Activated effector memory CD4-positive, alpha-beta T cell treated with anti-CD3 and anti-CD28 coated beads, Interleukin-2, amount 50 U/mL, for 16 hours (primary cell): Measurements from ENCODE around the gene GGT5.
"Not testable (repeated sequence)": the region's sequence is repeated elsewhere in the genome, so short reads cannot be mapped to it uniquely, and the experiment has no call there.

Experiments
- DNase-seq: peaks from one replicate; pipeline ENCODE4 v3.0.0-alpha.2; 2020

The GGT5 gene

GRCh38 chr22:24259459-24259858, 14.6 kb upstream of the GGT5 start:
- DNase-seq = peak; percentile 88

DNA sequence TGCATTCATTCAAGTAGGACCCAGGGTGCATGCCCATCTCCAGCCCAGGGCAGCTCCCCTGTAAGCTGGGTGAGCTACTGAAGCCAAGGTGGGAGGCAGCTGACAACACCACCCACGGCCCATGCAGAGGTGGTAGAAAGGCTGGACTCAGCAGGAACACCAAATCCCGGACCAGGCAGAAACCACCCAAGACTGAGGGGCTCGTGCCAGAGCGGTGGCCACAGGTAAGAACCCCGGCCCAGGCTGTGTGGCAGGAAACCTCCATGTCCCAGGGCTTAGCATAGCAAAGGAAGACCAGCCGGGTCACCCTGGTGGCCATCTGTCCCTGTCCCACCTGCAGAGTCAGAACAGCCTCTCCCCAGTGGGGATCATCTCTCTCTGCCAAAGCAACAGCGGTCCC, 11.9 kb upstream of the GGT5 start:
- not testable (repeated sequence) for DNase-seq

- not testable (repeated sequence) for DNase-seq
Observed at GRCh38 chr22:24256136-24256535, 11.3 kb upstream of the GGT5 start.

- DNase-seq = not testable (repeated sequence)
Observed at GRCh38 chr22:24253126-24253525, 8.2 kb upstream of the GGT5 start.

DNA sequence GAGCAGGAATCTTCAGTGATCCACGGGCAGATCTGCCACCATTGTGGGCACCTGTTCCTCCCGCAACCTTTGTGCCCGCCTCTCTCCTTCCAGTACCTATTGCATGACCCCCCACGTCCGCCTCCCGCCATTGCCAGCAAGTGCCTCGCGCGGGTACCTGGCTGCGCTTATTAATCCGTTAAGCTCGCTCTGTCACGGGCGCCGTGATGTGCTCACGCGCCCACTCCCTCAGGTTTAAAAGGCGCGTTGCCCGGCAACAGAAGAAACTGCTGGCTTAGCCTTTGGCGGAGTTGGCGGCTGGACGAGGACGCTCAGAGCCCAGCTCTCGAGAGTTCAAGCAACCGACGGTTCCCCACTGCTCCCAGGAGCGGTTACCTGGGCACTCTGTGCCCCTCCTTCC, 6.4 kb upstream of the GGT5 start:
- DNase-seq = not testable (repeated sequence)

- not testable (repeated sequence) for DNase-seq
Observed at GRCh38 chr22:24249413-24249812, 4.5 kb upstream of the GGT5 start.

GRCh38 chr22:24248611-24249010, 3.7 kb upstream of the GGT5 start:
- DNase-seq = not testable (repeated sequence)

GRCh38 chr22:24247564-24248344, 2.9 kb upstream of the GGT5 start:
- peak; percentile 80 for DNase-seq

- DNase-seq = no peak
Observed at GRCh38 chr22:24247011-24247507, 2.2 kb upstream of the GGT5 start.

DNA sequence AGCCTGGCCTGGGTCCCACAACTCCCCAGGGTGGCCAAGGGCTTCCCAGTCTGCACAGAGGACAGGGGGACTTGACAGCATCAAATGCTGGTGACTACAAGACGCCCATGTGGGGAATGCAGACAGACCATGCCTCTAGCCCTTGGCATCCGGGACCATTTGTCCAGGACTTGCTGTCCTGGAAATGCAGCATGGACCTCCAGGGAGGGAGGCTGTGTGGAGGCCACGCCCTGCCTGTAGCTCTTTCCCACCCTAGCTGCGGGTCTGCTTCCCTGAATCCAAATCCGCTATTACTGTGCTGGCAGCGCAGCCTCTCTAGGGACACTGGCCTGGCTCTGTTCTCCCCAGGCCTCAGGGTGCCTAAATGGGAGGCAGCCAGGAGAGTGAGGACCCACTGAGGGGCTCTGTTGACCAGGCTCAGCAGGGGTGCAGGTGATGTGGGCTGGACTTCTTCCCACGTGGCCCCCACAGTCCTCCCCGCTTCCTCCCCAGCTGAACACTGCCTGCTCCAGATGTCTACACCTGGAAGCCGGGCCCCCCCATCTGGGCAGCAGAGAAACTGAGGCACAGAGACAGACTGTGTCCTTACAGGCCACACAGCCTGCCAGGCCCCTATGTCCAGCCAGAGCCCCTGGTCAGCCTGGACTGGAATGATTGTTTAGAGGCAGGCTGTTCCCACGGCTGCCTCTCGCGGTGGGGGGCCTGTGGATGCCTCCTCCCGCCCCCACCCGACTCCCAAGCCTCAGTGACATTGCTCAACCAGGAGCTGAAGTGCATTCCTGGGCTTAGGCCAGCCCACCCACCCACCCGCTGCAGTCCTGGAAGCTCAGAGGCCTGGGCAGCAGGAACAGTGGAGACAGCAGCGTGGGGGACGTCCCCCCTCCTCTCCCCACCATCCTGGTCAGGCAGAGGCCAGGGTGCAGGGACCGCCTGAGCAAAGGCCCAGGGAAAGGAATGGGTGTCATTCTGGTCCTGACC, 991 bp upstream of the GGT5 start:
- not testable (repeated sequence) for DNase-seq

DNA sequence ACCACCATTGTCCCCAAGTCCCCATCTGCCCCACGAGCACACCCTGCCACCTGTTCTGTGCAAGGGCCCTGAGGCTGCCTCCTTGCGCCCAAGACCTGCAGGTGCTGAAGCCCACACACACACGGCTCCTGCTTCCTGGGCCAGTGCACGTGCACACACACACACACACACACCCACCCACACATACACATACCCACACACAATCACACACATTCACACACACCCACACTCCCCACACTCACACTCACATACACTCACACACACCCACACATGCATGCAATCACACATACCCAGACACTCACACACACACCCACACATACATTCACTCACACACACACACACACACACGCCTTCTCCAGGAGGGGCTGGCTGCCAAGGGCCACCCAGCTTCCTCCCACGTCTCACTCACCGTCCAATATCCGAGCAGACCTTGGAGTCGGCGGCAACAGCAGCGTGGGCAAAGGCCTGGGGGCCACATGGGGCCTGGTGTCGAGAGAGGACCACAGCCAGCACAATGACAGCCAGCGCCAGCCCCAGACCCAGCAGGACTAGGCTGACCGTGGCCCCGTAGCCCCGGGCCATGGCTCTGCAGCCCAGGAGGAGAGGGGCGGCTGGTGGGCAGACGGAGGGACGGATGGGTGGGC, 616 bp downstream of the GGT5 start:
- DNase-seq = no peak

DNA sequence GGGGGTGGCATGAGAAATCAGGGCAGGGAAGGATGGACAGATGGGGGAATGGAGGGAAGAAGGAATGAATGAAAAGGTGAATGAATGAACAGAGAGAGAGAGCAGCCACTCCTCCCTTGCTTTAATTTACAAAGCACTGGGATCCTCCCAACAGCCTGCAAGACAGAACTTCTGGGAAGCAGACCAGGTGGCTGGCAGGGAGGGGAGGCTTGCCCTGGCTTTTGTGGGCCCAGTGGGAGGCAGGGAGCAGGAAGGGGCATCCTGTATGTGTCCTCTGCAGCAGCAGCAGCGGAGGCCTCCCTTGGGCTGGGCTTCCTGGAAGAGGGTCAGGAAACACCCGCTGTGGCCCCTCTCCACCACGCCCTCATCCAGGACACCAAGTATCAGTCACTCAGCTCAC, 1.5 kb downstream of the GGT5 start:
- DNase-seq = not testable (repeated sequence)

DNA sequence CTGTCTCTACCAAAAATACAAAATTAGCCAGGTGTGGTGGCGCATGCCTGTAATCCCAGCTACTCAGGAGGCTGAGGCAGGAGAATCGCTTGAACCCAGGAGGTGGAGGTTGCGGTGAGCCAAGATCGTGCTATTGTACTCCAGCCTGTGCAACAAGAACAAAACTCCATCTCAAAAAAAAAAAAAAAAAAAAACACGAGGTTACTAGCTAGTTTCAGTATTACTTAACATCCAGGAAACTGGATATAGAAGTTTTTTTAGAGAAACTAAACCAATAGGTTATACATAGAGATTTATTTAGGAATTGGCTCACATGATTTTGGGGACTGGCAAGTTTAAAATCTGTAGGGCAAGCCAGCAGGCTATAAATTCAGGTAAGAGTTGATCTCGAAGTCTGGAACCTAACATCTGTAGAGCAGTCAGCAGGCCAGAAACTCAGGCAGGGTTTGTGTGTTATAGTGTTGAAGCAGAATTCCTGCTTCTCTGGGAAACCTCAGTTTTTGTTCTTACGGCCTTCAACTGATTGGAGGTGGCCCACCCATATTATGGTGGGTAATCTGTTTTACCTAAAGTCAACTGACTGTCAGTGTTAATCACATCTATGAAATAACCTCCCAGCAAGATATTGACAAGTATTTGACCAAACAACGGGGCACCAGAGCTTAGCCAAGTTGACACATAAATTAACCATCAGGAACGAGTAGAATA, 3.7 kb downstream of the GGT5 start:
- DNase-seq = not testable (repeated sequence)

- DNase-seq = no peak
Observed at GRCh38 chr22:24240381-24240780, 4.5 kb downstream of the GGT5 start.

DNA sequence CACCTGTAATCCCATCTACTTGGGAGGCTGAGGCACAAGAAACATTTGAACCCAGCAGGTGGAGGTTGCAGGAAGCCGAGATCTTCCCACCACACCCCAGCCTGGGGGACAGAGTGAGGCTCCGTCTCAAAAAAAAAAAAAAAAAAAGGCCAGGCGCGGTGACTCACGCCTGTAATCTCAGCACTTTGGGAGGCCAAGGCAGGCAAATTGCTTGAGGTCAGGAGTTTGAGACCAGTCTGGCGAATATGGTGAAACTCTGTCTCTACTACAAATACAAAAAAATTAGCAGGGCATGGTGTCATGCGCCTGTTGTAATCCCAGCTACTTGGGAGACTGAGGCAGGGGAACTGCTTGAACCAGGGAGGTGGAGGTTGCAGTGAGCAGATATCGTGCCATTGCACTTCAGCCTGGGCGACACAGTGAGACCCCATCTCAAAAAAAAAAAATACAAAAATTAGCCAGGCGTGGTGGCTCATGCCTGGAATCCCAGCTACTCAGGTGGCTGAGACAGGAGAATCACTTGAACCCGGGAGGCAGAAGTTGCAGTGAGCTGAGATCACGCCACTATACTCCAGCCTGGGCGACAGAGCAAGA, 6.7 kb downstream of the GGT5 start:
- DNase-seq = not testable (repeated sequence)

DNA sequence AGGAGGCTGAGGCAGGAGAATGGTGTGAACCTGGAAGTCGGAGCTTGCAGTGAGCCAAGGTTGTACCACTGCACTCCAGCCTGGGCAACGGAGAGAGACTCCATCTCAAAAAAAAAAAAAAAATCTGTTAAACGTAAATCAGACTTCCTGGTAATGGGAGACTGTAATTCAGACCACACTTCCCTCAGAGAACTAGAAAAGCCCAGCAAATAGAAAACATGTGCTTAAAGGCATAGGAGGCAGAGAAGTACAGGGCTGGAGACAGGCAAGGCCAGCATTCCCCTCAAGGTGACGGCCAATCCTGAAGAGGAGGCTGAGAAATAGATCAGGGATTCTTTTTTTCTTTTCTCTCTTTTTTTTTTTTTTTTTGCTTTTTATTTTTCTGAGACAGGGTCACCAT, 8.2 kb downstream of the GGT5 start:
- no peak for DNase-seq

GRCh38 chr22:24235315-24235714, 9.6 kb downstream of the GGT5 start:
- no peak for DNase-seq

DNA sequence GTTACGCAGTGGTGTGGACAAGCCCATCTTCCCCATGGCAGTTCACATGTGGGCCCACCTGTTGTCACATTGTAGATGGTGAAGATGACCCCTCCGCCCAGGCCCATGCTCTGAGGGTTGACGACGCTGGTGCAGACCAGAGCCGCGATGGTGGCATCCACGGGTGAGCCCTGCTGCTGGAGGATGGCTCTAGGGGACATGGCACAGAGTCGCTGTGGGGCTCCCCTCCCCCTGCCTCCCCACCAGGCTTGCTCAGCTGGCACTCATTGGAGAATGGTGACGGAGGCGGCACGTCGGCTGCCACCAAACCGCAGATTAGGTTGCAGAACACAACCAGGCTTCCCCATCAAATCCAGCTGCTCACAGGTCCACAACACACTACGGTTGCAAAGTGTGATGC, 11.1 kb downstream of the GGT5 start:
- DNase-seq = no peak

DNA sequence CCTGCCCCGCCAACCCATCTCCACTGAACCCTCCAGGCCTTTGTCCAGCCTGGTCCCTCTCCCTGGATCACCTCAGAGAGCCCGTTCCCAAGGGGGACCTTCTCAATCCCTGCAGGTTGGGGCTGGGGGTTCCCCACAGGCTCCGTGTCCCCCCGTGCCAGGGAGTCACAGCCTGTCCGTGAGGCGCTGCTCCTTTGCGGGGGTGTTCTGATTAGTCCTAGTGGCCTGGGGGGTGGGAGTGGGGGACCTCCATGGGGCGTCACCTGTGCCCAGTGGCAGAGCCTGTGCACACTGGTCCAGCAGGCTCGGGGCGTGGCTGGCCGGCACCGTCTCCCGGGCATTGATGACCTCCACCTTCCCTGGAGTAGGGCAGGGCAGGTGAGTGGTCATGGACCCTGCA, 11.6 kb downstream of the GGT5 start:
- DNase-seq = no peak

- no peak for DNase-seq
Observed at GRCh38 chr22:24232725-24233124, 12.2 kb downstream of the GGT5 start.

DNA sequence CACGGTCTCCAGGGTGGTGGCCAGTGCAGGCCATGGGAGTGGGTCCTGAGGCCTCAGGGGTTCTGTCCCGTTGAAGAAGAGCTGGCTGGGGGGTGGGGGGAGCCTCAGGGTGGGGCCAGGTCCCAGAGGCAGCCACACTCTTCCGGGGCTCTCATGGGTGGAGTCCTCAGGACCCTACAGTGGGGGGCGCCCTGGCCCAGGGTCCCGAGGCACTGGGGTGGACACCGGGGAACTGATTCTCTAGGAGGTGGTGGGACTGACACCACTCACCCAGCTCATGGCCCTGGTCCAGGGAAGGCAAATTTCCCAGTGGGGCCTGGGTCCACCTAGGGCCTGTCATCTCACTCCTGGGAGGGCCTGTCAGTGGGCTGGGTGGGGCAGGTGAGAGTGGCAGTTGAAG, 12.8 kb downstream of the GGT5 start:
- no peak for DNase-seq

DNA sequence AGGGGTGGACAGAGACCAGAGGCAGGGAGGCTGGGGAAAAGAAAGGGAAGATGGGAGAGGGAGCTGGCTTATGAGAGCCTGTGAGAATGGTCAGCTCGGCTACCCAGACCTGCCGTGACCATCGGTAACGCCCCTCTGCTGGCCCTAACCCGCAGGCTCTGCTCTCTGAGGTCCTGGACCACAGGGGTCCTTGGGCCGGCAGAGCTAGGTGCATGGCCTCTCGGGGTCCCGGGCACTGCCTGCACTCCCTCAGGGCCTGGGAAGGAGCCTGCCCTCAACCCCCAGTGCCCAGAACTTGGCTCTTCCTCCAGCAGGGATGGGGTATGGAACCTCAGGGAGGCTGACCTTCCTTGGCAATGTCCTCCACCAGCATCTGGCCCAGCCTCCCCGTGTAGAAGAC, 13.2 kb downstream of the GGT5 start:
- no peak for DNase-seq
